A673 (cell line): ENCODE measurements around the gene FUT2.

Experiments used
- CTCF ChIP-seq: fragments of 300-800, 200-600 bp; sonication (generic); conservative IDR thresholded peaks from 2 replicates; pipeline ENCODE4 v1.5.1; 2017; ENCODE audit warnings: low read depth, mild to moderate bottlenecking, antibody characterized with exemption, low read length, moderate library complexity, mixed read lengths
- EZH2 ChIP-seq: fragments of 200-600 bp; sonication (generic); IDR thresholded peaks from 2 replicates; pipeline ENCODE4 v1.6.1; 2017; ENCODE audit warnings: borderline replicate concordance, low read depth, mild to moderate bottlenecking, mixed read lengths, antibody characterized with exemption, low read length; ENCODE audit not compliant: poor library complexity, severe bottlenecking

- TF ChIP-seq EZH2 = no peak
- no peak for TF ChIP-seq CTCF
Measured at GRCh38 chr19:48742096-48742495, 46.3 kb downstream of the FUT2 start.
